Trophoblast cell (in vitro differentiated cells and primary cell): ENCODE measurements around the gene ZNF79.

ENCODE experiments used
- DNase-seq, 2 donors: peaks; one replicate each; pipeline ENCODE4 v3.0.0-alpha.2; 2016
- H2AFZ ChIP-seq: 2 replicates; pipeline ENCODE4 v1.6.1; 2013; ENCODE audit warnings: low read length, moderate library complexity, mild to moderate bottlenecking; ENCODE audit not compliant: insufficient read depth, poor library complexity
- H2AK5ac ChIP-seq: 2 replicates; pipeline ENCODE4 v1.6.1; 2013; ENCODE audit warnings: mild to moderate bottlenecking, low read length
- H2BK120ac ChIP-seq: 2 replicates; pipeline ENCODE4 v1.6.1; 2013; ENCODE audit warnings: low read length, mild to moderate bottlenecking, moderate library complexity; ENCODE audit not compliant: insufficient read depth, poor library complexity
- H2BK12ac ChIP-seq: 2 replicates; pipeline ENCODE4 v1.6.1; 2013; ENCODE audit warnings: mild to moderate bottlenecking, low read length, moderate library complexity
- H2BK5ac ChIP-seq: 2 replicates; pipeline ENCODE4 v1.6.1; 2013; ENCODE audit warnings: low read length, low read depth, moderate library complexity, mild to moderate bottlenecking; ENCODE audit not compliant: poor library complexity
- H3K14ac ChIP-seq: 2 replicates; pipeline ENCODE4 v1.6.1; 2013; ENCODE audit warnings: mild to moderate bottlenecking, low read length
- H3K18ac ChIP-seq: 2 replicates; pipeline ENCODE4 v1.6.1; 2013; ENCODE audit warnings: mild to moderate bottlenecking, low read length
- H3K23ac ChIP-seq: 2 replicates; pipeline ENCODE4 v1.6.1; 2013; ENCODE audit warnings: low read length
- H3K27ac ChIP-seq: 2 replicates; pipeline ENCODE4 v1.5.1; 2013; ENCODE audit warnings: low read depth, mild to moderate bottlenecking, inconsistent platforms, low read length, moderate library complexity
- H3K27me3 ChIP-seq: 2 replicates; pipeline ENCODE4 v1.6.1; 2013; ENCODE audit warnings: inconsistent platforms, mild to moderate bottlenecking, low read length, moderate library complexity; ENCODE audit not compliant: insufficient read depth
- H3K36me3 ChIP-seq, 2 experiments: 1 replicate in 1 of 2; 2 replicates in 1 of 2; pipeline ENCODE4 v1.6.1; 2013; ENCODE audit warnings: low read length in 2 of 2, mild to moderate bottlenecking in 2 of 2, moderate library complexity in 1 of 2; ENCODE audit not compliant: insufficient read depth in 2 of 2, control insufficient read depth in 1 of 2
- H3K4ac ChIP-seq: 2 replicates; pipeline ENCODE4 v1.6.1; 2013; ENCODE audit warnings: low read depth, mild to moderate bottlenecking, low read length, moderate library complexity
- H3K4me1 ChIP-seq, 2 experiments: 1 replicate in 1 of 2; 2 replicates in 1 of 2; pipeline ENCODE4 v1.6.1; 2013; ENCODE audit warnings: low read length in 2 of 2, mild to moderate bottlenecking in 2 of 2, moderate library complexity in 1 of 2; ENCODE audit not compliant: insufficient read depth in 2 of 2, control insufficient read depth in 1 of 2
- H3K4me2 ChIP-seq: 2 replicates; pipeline ENCODE4 v1.6.1; 2013; ENCODE audit warnings: inconsistent platforms, mild to moderate bottlenecking, low read length, moderate library complexity
- H3K4me3 ChIP-seq: 2 replicates; pipeline ENCODE4 v1.5.1; 2013; ENCODE audit warnings: mild to moderate bottlenecking, low read depth, low read length, inconsistent platforms
- H3K79me1 ChIP-seq: one replicate; pipeline ENCODE4 v1.6.1; 2013; ENCODE audit warnings: low read length
- H3K79me2 ChIP-seq: 2 replicates; pipeline ENCODE4 v1.6.1; 2013; ENCODE audit warnings: low read length, mild to moderate bottlenecking; ENCODE audit not compliant: control insufficient read depth, insufficient read depth, poor library complexity
- H3K9ac ChIP-seq: 2 replicates; pipeline ENCODE4 v1.6.1; 2013; ENCODE audit warnings: mild to moderate bottlenecking, low read length
- H3K9me3 ChIP-seq: 2 replicates; pipeline ENCODE4 v1.6.1; 2013; ENCODE audit warnings: low read depth, mild to moderate bottlenecking, control low read depth, inconsistent platforms, low read length; ENCODE audit not compliant: insufficient read depth
- H4K12ac ChIP-seq: 2 replicates; pipeline ENCODE4 v1.6.1; 2013; ENCODE audit warnings: low read depth, mild to moderate bottlenecking, low read length, moderate library complexity
- H4K8ac ChIP-seq: 2 replicates; pipeline ENCODE4 v1.6.1; 2013; ENCODE audit warnings: low read depth, mild to moderate bottlenecking, low read length, moderate library complexity
- H4K91ac ChIP-seq: one replicate; pipeline ENCODE4 v1.6.1; 2013; ENCODE audit warnings: low read depth, mild to moderate bottlenecking, low read length, moderate library complexity
- WGBS: extraction: QIAGEN DNeasy Blood & Tissue Kit; methylation state at CpG from one replicate; pipeline ENCODE4 v1.1.7; 2013; ENCODE audit warnings: missing lambda C conversion rate; ENCODE audit not compliant: insufficient read length, insufficient coverage; ENCODE audit errors: extremely low coverage; 5-methylcytosine and 5-hydroxymethylcytosine counted together

Gene ZNF79

DNA sequence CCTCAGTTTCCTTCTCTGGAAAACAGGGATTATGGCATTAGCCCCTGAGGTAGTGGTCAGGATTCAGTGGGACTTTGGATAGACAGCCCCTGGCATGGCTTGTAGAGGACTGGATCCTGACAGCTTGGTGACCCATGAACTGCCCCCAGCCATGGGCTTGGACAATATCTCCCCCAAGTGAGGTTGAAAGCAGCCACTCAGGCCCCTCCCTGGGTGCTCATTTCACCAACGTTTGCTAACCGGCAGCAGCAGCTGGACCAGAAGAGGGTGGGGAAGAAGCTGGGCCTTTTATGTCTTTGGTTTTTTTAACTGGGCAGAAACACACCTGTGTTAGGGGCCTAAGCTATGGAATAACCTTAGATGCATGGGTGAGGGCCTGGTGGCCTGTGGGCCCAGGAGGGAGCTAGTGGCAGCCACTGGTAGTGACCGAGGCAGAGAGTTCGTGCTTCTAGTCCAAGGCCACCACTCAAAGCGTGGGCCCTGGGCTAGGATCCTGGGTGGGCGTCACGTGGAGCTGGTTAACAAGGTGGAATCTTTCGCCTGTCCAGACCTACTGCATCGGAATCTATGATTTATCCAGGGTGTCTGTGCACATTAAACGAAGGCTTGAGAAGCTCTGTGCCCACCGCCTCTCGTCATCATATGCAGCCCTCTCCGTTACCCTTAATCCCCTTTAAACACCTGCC, 25.3 kb upstream of the ZNF79 start:
- no peak overlapping the region for H3K4me3 ChIP-seq
- no peak overlapping the region for H2AFZ ChIP-seq
- peak overlapping the region; percentile 17 for H4K8ac ChIP-seq
- no peak for DNase-seq
- no peak overlapping the region for H3K14ac ChIP-seq
- peaks cover 36 to 38% of the 10 kb centered on the region in 2 experiments for H3K36me3 ChIP-seq
- H4K91ac ChIP-seq = no peak overlapping the region
- peak overlapping the region; percentile 47 for H3K4ac ChIP-seq
- H3K4me1 ChIP-seq = peaks cover 12 to 18% of the 10 kb centered on the region in 2 experiments
- H2AK5ac ChIP-seq = no peak overlapping the region
- no peak overlapping the region for H3K18ac ChIP-seq
- no peak overlapping the region for H3K9ac ChIP-seq
- H2BK12ac ChIP-seq = no peak overlapping the region
- H3K27me3 ChIP-seq = no peaks in the 10 kb centered on the region
- H3K27ac ChIP-seq = no peak overlapping the region
- no peak overlapping the region for H2BK120ac ChIP-seq
- no peaks in the 10 kb centered on the region for H3K9me3 ChIP-seq
- no peak overlapping the region for H3K23ac ChIP-seq
- H2BK5ac ChIP-seq = no peak overlapping the region
- no peak overlapping the region for H4K12ac ChIP-seq
- H3K4me2 ChIP-seq = peak overlapping the region; percentile 81
- peaks cover 14% of the 10 kb centered on the region for H3K79me2 ChIP-seq
- H3K79me1 ChIP-seq = peaks cover 14% of the 10 kb centered on the region
- no CpG with 5 or more reads among the region's 13 CpGs for WGBS

DNA sequence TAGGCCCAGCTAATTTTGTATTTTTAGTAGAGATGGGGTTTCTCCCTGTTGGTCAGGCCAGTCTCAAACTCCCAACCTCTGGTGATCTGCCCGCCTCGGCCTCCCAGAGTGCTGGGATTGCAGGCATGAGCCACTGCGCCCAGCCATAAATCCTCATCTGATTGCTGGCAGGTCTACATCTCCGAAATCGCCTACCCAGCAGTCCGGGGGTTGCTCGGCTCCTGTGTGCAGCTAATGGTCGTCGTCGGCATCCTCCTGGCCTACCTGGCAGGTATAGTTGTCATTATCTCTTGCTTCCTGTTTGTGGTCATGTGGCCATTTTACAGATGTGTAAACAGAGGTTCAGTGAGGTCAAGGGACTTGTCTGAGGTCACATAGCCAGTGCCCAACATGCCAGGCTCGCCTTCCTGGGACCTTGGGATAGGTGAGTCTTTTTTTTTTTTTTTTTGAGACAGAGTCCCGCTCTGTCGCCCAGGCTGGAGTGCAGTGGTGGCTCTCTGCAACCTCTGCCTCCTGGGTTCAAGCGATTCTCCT, 24.4 kb upstream of the ZNF79 start:
- H2AFZ ChIP-seq = no peak overlapping the region
- peaks cover 14% of the 10 kb centered on the region for H3K79me2 ChIP-seq
- H2AK5ac ChIP-seq = no peak overlapping the region
- H3K4me1 ChIP-seq = peaks cover 12 to 18% of the 10 kb centered on the region in 2 experiments
- H3K9me3 ChIP-seq = no peaks in the 10 kb centered on the region
- H3K14ac ChIP-seq = no peak overlapping the region
- H3K27ac ChIP-seq = no peak overlapping the region
- no peak overlapping the region for H3K4me2 ChIP-seq
- no peak overlapping the region for H2BK12ac ChIP-seq
- H2BK120ac ChIP-seq = no peak overlapping the region
- no peak overlapping the region for H4K12ac ChIP-seq
- peaks cover 14% of the 10 kb centered on the region for H3K79me1 ChIP-seq
- no peak overlapping the region for H3K9ac ChIP-seq
- H3K23ac ChIP-seq = no peak overlapping the region
- no peak overlapping the region for H4K91ac ChIP-seq
- no peak for DNase-seq
- no peak overlapping the region for H2BK5ac ChIP-seq
- H3K4ac ChIP-seq = no peak overlapping the region
- H3K36me3 ChIP-seq = peaks cover 46 to 47% of the 10 kb centered on the region in 2 experiments
- no peak overlapping the region for H4K8ac ChIP-seq
- no peaks in the 10 kb centered on the region for H3K27me3 ChIP-seq
- H3K4me3 ChIP-seq = no peak overlapping the region
- WGBS = no CpG with 5 or more reads among the region's 14 CpGs
- H3K18ac ChIP-seq = no peak overlapping the region

DNA sequence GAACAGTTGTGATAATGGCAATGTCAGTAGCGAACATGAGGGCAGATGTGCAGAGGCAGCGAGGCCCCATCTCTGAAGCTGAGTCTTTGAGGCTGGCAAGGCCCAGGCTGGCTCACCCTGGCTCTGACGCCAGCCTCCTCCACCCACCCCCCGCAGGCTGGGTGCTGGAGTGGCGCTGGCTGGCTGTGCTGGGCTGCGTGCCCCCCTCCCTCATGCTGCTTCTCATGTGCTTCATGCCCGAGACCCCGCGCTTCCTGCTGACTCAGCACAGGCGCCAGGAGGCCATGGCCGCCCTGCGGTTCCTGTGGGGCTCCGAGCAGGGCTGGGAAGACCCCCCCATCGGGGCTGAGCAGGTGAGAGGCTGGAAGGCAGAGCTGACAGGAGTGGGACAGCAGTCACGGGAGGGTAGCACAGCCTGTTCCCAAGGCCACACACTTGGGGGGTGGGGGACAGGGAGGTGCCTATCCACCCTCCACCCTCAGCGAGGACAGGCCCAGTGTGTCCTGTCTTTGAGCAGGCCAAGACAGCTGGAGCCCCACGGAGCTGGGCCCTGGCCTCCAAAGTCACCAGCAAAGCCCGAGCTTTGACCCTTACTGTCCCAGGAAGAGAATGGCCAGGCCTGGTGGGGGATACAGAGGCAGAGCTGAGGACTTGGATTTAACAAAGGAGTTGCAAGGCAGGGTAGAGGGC, 21.6 kb upstream of the ZNF79 start:
- Histone ChIP-seq H3K23ac (no peak overlapping the region), H2AK5ac (no peak overlapping the region), H3K9me3 (no peaks in the 10 kb centered on the region), H2BK5ac (no peak overlapping the region), H3K4me3 (no peak overlapping the region), H3K4me2 (no peak overlapping the region), H3K4me1 (peaks cover 8 to 11% of the 10 kb centered on the region in 2 experiments), H3K36me3 (peaks cover 68 to 69% of the 10 kb centered on the region in 2 experiments), H2BK120ac (no peak overlapping the region), H3K18ac (peak overlapping the region; percentile 19), H3K9ac (no peak overlapping the region), H3K79me2 (peaks cover 10% of the 10 kb centered on the region), H3K79me1 (peaks cover 4% of the 10 kb centered on the region), H2BK12ac (no peak overlapping the region), H4K12ac (no peak overlapping the region), H3K14ac (no peak overlapping the region), H3K4ac (no peak overlapping the region), H2AFZ (no peak overlapping the region), H4K91ac (no peak overlapping the region), H3K27ac (no peak overlapping the region), H3K27me3 (no peaks in the 10 kb centered on the region), H4K8ac (no peak overlapping the region)
- no CpG with 5 or more reads among the region's 18 CpGs for WGBS
- DNase-seq = no peak

DNA sequence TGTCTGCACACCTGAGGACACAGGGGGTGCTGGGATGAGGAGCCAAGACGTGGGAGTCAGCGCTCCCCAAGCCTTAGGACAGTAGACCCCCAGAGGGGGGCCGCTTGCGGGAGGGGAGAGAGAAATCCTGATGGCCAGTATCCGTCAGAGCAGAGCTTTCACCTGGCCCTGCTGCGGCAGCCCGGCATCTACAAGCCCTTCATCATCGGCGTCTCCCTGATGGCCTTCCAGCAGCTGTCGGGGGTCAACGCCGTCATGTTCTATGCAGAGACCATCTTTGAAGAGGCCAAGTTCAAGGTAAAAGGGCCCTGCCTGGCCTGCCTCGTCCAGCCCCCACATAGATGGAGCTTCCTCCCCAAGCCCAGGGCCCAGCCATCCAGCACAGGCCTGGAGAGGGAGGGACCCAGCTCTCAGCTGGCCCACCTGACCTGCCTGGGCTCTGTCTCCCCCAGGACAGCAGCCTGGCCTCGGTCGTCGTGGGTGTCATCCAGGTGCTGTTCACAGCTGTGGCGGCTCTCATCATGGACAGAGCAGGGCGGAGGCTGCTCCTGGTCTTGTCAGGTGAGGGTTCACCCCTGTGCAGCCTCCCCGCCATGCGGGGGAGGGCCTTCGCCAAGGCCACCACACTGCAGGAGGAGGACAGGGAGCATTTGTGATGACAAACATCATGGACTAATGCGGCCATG, 20.5 kb upstream of the ZNF79 start:
- Histone ChIP-seq H2BK120ac (no peak overlapping the region), H3K36me3 (peaks cover 73 to 76% of the 10 kb centered on the region in 2 experiments), H4K12ac (no peak overlapping the region), H4K91ac (no peak overlapping the region), H3K9ac (no peak overlapping the region), H3K18ac (no peak overlapping the region), H2AK5ac (no peak overlapping the region), H3K4me1 (peaks cover under 1 to 6% of the 10 kb centered on the region in 2 experiments), H3K4ac (no peak overlapping the region), H3K79me2 (peaks cover 1% of the 10 kb centered on the region), H3K27me3 (no peaks in the 10 kb centered on the region), H3K9me3 (no peaks in the 10 kb centered on the region), H4K8ac (no peak overlapping the region), H3K27ac (no peak overlapping the region), H2BK5ac (no peak overlapping the region), H2BK12ac (no peak overlapping the region), H2AFZ (no peak overlapping the region), H3K4me2 (no peak overlapping the region), H3K79me1 (no peaks in the 10 kb centered on the region), H3K4me3 (no peak overlapping the region), H3K14ac (no peak overlapping the region), H3K23ac (no peak overlapping the region)
- DNase-seq = no peak
- no CpG with 5 or more reads among the region's 22 CpGs for WGBS
